Measurements from ENCODE around the gene ASCL1.

Gene ASCL1

DNA sequence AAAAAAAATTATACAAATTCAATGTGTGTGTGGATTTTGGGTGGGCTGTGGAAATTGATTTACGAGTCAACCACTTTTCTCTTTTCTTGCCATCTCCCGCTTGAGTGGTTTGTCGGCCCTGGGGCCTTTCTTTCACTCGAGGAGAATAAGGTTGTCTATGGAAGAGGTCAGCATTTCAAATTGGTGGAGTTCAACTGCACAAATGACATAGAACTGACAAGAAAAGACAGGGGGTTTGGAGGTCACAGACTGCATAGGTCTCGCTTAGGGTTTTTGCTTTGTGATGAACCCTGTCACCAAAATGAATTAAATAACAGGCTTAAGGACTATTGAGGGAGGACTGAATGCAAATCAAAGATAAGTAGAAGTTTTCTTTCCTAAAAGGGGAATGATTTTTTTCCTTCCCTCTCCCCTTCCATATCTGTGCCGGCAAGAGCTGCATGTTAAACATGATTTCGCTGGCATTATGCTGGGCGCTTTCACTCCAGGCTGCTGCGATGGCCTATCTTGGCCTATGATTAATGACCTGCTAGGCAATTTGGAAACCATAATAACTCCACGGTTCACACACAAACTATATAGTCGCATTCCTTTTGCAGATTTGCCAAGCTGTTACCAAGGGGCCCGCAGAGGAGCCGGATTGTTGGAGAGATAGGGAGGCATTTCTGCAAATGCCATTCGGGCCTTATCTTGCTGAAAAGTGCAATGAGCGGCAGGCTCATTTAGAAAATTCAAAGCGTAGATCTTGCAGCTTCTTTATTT lies 20.7 kb downstream of the ASCL1 start:
- no peak for DNase-seq (ENCODE audit: low read depth)

GRCh38 chr12:102980350-102980749 lies 22.9 kb downstream of the ASCL1 start:
- DNase-seq (ENCODE audit: low read depth) = no peak

DNA sequence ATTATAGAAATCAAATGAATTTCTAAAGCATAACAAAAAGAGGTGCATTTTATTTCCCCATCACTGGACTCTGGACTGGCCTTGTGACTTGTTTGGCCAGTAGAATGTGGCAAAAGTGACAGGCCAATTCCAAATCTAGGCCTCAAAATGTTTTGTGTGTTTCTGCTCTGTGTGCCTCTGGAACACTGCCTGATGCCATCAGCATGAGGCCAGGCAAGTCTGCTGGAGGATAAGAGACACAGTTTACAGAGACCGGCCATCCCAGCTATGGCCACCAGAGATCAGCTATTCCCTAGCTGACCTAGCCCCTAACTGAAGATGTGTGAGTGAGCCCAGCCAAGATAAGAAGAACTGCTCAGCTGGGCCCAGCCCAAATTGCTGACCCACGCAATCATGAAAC lies 32.9 kb downstream of the ASCL1 start:
- no peak for DNase-seq (ENCODE audit: low read depth)

GRCh38 chr12:102992297-102992696 lies 34.8 kb downstream of the ASCL1 start:
- DNase-seq (ENCODE audit: low read depth) = no peak

DNA sequence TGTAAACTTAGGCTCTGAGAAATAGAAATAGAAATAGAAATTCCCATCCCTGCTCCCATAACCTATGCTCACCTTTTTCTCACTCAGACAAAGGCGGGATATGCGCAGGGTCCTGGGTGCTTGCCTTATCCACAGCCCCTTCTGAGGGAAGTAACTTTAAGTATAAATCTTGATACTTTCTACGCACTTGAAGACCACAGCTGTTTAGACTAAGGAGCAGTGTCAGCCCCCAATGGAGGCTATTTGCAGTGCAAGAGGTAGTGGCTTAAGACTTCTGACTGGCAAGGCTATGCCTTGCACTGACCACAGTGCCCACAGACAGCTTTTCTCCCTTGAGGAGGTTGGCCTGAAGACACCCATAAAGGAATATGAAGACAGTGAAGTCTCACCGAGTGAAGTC lies 35.2 kb downstream of the ASCL1 start:
- DNase-seq (ENCODE audit: low read depth) = no peak

DNA sequence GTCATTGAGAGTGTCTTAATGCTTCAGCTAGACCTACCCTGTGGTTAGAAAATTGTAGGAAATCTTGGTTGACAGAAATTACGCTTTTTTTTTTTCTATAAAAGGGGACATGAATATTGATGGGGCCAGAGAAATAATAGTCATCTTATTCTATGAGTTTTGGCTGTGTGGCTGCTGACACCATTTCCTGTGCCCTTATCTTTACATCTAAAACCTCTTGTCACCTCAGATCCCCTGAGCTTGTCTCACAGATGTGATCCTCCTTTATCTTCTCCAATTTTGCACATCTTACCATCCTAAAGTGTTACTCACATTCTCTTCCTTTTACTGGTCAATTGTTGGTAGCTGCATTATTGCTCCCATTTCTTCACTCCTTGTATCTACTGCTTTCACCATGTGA lies 36.1 kb downstream of the ASCL1 start:
- DNase-seq (ENCODE audit: low read depth) = no peak

DNA sequence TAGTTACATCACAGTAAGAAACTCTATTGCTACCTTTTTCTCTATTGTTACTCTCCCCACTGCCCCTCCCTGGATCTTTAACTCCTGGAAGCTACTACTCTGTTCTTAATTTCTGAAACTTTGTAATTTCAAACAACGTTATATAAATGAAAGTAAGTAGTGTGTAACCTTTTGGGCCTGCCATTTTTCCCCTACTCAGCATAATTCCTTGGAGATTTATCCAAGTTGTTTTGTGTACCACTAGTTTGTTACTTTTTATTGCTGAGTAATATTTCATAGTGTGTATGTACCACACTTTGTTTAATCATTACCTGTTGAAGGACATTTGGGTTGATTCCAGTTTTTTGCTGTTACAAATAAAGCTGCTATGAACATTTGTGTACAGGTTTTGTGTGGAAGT lies 37.9 kb downstream of the ASCL1 start:
- DNase-seq (ENCODE audit: low read depth) = no peak
